ENCODE data around the gene HBP1. TPM values are rescaled to one million over a fixed set of nuclear protein-coding genes. Genes with fewer than 3 reads are reported as not detected.
"Not testable (repeated sequence)": the region's sequence is repeated elsewhere in the genome, so short reads cannot be mapped to it uniquely, and the experiment has no call there.

The HBP1 gene
- polyA plus RNA-seq, 1 donor = 68.7 TPM

GRCh38 chr7:107133396-107133795 lies 35.4 kb upstream of the HBP1 start:
- H3K36me3 ChIP-seq (ENCODE audit: control insufficient read depth, insufficient read depth, low read length) = no peaks in the 10 kb centered on the region
- no peaks in the 10 kb centered on the region for H3K4me1 ChIP-seq (ENCODE audit: control insufficient read depth, insufficient read depth, low read length)
- WGBS (ENCODE audit: insufficient coverage, low lambda C conversion rate) = no CpG with 5 or more reads among the region's 2 CpGs
- no peak overlapping the region for H3K4me3 ChIP-seq (ENCODE audit: low read length)
- no peaks in the 10 kb centered on the region for H3K9me3 ChIP-seq (ENCODE audit: control insufficient read depth, low read depth, low read length)
- no peak overlapping the region for H3K27ac ChIP-seq (ENCODE audit: low read length)
- H3K27me3 ChIP-seq (ENCODE audit: control insufficient read depth, insufficient read depth, low read length) = peaks cover 2% of the 10 kb centered on the region
- DNase-seq = no peak

- no peak for DNase-seq
- no peaks in the 10 kb centered on the region for H3K9me3 ChIP-seq (ENCODE audit: control insufficient read depth, low read depth, low read length)
- no peak overlapping the region for H3K27ac ChIP-seq (ENCODE audit: low read length)
- H3K4me1 ChIP-seq (ENCODE audit: control insufficient read depth, insufficient read depth, low read length) = no peaks in the 10 kb centered on the region
- peaks cover 6% of the 10 kb centered on the region for H3K27me3 ChIP-seq (ENCODE audit: control insufficient read depth, insufficient read depth, low read length)
- H3K36me3 ChIP-seq (ENCODE audit: control insufficient read depth, insufficient read depth, low read length) = no peaks in the 10 kb centered on the region
- H3K4me3 ChIP-seq (ENCODE audit: low read length) = no peak overlapping the region
- WGBS (ENCODE audit: insufficient coverage, low lambda C conversion rate) = no CpG with 5 or more reads among the region's 7 CpGs
Measured at GRCh38 chr7:107138696-107139420, 29.9 kb upstream of the HBP1 start.

DNA sequence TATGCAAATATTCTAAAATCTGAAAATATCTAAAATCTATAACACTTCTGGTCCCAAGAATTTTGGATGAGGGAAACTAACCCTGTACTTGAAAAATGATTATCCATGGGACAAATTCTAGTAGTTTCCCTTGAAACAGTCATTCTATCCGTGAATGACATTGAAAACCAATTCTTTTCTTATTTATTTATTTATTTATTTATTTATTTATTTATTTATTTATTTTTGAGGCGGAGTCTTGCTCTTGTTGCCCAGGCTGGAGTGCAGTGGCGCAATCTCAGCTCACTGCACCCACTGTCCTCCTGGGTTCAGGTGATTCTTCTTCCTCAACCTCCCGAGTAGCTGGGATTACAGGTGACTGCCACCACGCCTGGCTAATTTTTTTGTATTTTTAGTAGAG lies 24.9 kb upstream of the HBP1 start:
- not testable (repeated sequence) for H3K27ac ChIP-seq (ENCODE audit: low read length); H3K4me3 ChIP-seq (ENCODE audit: low read length); DNase-seq; H3K36me3 ChIP-seq (ENCODE audit: control insufficient read depth, insufficient read depth, low read length); H3K4me1 ChIP-seq (ENCODE audit: control insufficient read depth, insufficient read depth, low read length); H3K9me3 ChIP-seq (ENCODE audit: control insufficient read depth, low read depth, low read length); H3K27me3 ChIP-seq (ENCODE audit: control insufficient read depth, insufficient read depth, low read length)
- WGBS (ENCODE audit: insufficient coverage, low lambda C conversion rate) = no CpG with 5 or more reads among the region's 5 CpGs

- no peaks in the 10 kb centered on the region for H3K4me1 ChIP-seq (ENCODE audit: control insufficient read depth, insufficient read depth, low read length)
- no peak overlapping the region for H3K27ac ChIP-seq (ENCODE audit: low read length)
- no peak overlapping the region for H3K4me3 ChIP-seq (ENCODE audit: low read length)
- no peaks in the 10 kb centered on the region for H3K9me3 ChIP-seq (ENCODE audit: control insufficient read depth, low read depth, low read length)
- H3K27me3 ChIP-seq (ENCODE audit: control insufficient read depth, insufficient read depth, low read length) = peaks cover 2% of the 10 kb centered on the region
- H3K36me3 ChIP-seq (ENCODE audit: control insufficient read depth, insufficient read depth, low read length) = no peaks in the 10 kb centered on the region
- no peak for DNase-seq
- 45% methylated on average over 2 of the region's 4 CpGs for WGBS (ENCODE audit: insufficient coverage, low lambda C conversion rate)
Measured at GRCh38 chr7:107145067-107145838, 23.6 kb upstream of the HBP1 start.

DNA sequence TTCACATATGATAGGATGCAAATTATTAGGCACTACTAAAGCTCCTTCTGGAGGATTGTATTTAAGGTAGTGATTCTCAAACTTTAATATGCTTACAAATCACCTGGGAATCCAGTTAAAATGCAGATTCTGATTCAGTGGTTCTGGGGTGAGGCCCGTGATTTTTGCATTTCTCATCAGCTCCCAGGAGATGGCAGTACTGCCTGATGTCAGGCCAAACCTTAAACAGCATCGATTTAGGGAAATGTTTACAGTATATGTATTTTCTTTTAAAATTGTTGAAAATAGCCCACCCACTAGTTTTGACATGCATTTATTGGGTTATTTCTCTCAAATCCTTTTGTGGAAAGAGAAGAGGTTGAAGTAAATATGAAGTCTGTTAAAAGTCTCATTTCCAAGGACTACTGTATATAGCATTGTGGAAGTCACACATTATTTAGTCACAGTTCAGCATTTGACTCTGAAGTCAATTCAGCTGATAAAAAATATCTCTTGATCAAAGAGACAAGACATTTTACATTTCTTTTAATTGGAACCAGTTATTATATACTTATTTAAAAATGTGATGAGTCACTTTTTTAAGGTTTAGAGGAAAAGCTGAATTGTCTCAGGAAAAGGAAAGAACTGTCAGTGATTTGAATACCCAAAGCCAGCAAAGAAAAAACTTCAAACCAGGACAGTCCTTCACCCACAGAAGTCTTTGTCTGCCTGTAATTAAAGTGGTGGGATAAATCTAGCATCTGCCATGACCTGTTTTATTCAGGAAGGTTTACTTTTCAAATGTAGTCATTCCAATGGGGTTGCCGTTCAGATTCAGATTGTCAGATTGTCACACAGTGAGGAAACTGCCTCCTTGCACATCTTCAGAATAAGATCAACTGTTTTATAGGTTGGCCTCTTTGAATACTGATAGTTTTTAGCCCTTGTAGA lies 21.1 kb upstream of the HBP1 start:
- H3K27ac ChIP-seq (ENCODE audit: low read length) = no peak overlapping the region
- H3K9me3 ChIP-seq (ENCODE audit: control insufficient read depth, low read depth, low read length) = no peaks in the 10 kb centered on the region
- H3K4me3 ChIP-seq (ENCODE audit: low read length) = no peak overlapping the region
- no peaks in the 10 kb centered on the region for H3K4me1 ChIP-seq (ENCODE audit: control insufficient read depth, insufficient read depth, low read length)
- DNase-seq = peak in 1 of 2 donors; percentile 16
- no peaks in the 10 kb centered on the region for H3K36me3 ChIP-seq (ENCODE audit: control insufficient read depth, insufficient read depth, low read length)
- no CpG with 5 or more reads among the region's 3 CpGs for WGBS (ENCODE audit: insufficient coverage, low lambda C conversion rate)
- peaks cover 2% of the 10 kb centered on the region for H3K27me3 ChIP-seq (ENCODE audit: control insufficient read depth, insufficient read depth, low read length)

GRCh38 chr7:107148721-107149120 lies 20.1 kb upstream of the HBP1 start:
- WGBS (ENCODE audit: insufficient coverage, low lambda C conversion rate) = 80% methylated on average over 1 of the region's 2 CpGs
- Histone ChIP-seq H3K9me3 (ENCODE audit: control insufficient read depth, low read depth, low read length) (no peaks in the 10 kb centered on the region), H3K27me3 (ENCODE audit: control insufficient read depth, insufficient read depth, low read length) (no peaks in the 10 kb centered on the region), H3K4me1 (ENCODE audit: control insufficient read depth, insufficient read depth, low read length) (no peaks in the 10 kb centered on the region), H3K36me3 (ENCODE audit: control insufficient read depth, insufficient read depth, low read length) (no peaks in the 10 kb centered on the region), H3K27ac (ENCODE audit: low read length) (no peak overlapping the region), H3K4me3 (ENCODE audit: low read length) (no peak overlapping the region)
- DNase-seq = no peak

DNA sequence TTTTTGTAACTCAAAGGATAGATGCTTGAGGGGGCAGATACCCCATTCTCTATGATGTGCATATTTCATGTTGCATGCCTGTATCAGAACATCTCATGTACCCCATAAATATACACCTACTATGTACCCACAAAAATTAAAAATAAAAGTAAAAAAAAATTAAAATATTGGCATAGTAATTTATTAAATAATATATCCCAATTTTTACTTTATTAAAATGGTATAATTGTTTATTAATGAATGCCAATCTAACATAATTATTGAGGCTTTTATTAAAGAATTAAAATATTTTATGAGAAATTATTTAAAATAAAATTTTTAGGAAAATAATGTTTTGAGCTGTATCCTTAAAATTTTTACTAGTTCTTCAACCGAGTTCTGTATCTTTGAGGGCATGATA lies 18.9 kb upstream of the HBP1 start:
- DNase-seq = no peak
- Histone ChIP-seq H3K4me1 (ENCODE audit: control insufficient read depth, insufficient read depth, low read length) (no peaks in the 10 kb centered on the region), H3K9me3 (ENCODE audit: control insufficient read depth, low read depth, low read length) (no peaks in the 10 kb centered on the region), H3K27ac (ENCODE audit: low read length) (no peak overlapping the region), H3K36me3 (ENCODE audit: control insufficient read depth, insufficient read depth, low read length) (no peaks in the 10 kb centered on the region), H3K4me3 (ENCODE audit: low read length) (no peak overlapping the region), H3K27me3 (ENCODE audit: control insufficient read depth, insufficient read depth, low read length) (no peaks in the 10 kb centered on the region)
- 100% methylated on average over 1 of the region's 1 CpG for WGBS (ENCODE audit: insufficient coverage, low lambda C conversion rate)

- Histone ChIP-seq H3K27ac (ENCODE audit: low read length) (no peak overlapping the region), H3K4me3 (ENCODE audit: low read length) (no peak overlapping the region), H3K27me3 (ENCODE audit: control insufficient read depth, insufficient read depth, low read length) (no peaks in the 10 kb centered on the region), H3K4me1 (ENCODE audit: control insufficient read depth, insufficient read depth, low read length) (no peaks in the 10 kb centered on the region), H3K36me3 (ENCODE audit: control insufficient read depth, insufficient read depth, low read length) (no peaks in the 10 kb centered on the region), H3K9me3 (ENCODE audit: control insufficient read depth, low read depth, low read length) (no peaks in the 10 kb centered on the region)
- peak; percentile 47 to 50 for DNase-seq
- WGBS (ENCODE audit: insufficient coverage, low lambda C conversion rate) = 0% methylated on average over 3 of the region's 4 CpGs
Measured at GRCh38 chr7:107150375-107151073, 18.3 kb upstream of the HBP1 start.

- no peaks in the 10 kb centered on the region for H3K4me1 ChIP-seq (ENCODE audit: control insufficient read depth, insufficient read depth, low read length)
- no peaks in the 10 kb centered on the region for H3K9me3 ChIP-seq (ENCODE audit: control insufficient read depth, low read depth, low read length)
- H3K27ac ChIP-seq (ENCODE audit: low read length) = no peak overlapping the region
- no peak overlapping the region for H3K4me3 ChIP-seq (ENCODE audit: low read length)
- no peaks in the 10 kb centered on the region for H3K27me3 ChIP-seq (ENCODE audit: control insufficient read depth, insufficient read depth, low read length)
- no peak for DNase-seq
- no peaks in the 10 kb centered on the region for H3K36me3 ChIP-seq (ENCODE audit: control insufficient read depth, insufficient read depth, low read length)
- WGBS (ENCODE audit: insufficient coverage, low lambda C conversion rate) = no CpG with 5 or more reads among the region's 7 CpGs
Measured at GRCh38 chr7:107151538-107151937, 17.3 kb upstream of the HBP1 start.

DNA sequence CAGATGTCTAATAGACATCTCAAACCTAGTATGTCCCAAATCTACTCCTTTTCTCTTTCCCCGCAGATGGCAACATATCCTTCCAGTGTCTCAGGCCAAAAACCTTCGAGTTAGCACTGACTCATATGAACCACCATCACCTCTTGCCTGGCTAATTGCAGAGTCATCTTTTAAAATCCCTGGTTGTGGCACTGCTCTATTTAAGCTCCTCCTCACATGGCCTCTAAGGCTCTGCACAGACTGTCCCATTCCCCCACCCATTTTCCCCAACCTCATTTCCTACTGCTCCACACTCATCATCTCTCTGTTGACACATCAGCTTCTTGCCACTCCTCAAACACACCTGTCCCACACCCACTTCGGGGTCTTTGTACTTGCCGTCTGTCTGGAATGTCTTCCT lies 16.8 kb upstream of the HBP1 start:
- H3K36me3 ChIP-seq (ENCODE audit: control insufficient read depth, insufficient read depth, low read length) = no peaks in the 10 kb centered on the region
- H3K9me3 ChIP-seq (ENCODE audit: control insufficient read depth, low read depth, low read length) = no peaks in the 10 kb centered on the region
- DNase-seq = peak in 1 of 2 donors; percentile 29
- no peaks in the 10 kb centered on the region for H3K27me3 ChIP-seq (ENCODE audit: control insufficient read depth, insufficient read depth, low read length)
- H3K4me3 ChIP-seq (ENCODE audit: low read length) = no peak overlapping the region
- no peaks in the 10 kb centered on the region for H3K4me1 ChIP-seq (ENCODE audit: control insufficient read depth, insufficient read depth, low read length)
- H3K27ac ChIP-seq (ENCODE audit: low read length) = no peak overlapping the region
- 0% methylated on average over 1 of the region's 4 CpGs for WGBS (ENCODE audit: insufficient coverage, low lambda C conversion rate)
